ENCODE measurements around the gene TUBGCP3. TPM values are rescaled to one million over a fixed set of nuclear protein-coding genes. Genes with fewer than 3 reads are reported as not detected.

The TUBGCP3 gene
- total and polyA plus RNA-seq, 9 of the 15 experiments (the other 6 are each of a cell fraction or from before 2014, with no cell fraction given), result 3.0 to 24.8 (median 15.2) TPM

DNA sequence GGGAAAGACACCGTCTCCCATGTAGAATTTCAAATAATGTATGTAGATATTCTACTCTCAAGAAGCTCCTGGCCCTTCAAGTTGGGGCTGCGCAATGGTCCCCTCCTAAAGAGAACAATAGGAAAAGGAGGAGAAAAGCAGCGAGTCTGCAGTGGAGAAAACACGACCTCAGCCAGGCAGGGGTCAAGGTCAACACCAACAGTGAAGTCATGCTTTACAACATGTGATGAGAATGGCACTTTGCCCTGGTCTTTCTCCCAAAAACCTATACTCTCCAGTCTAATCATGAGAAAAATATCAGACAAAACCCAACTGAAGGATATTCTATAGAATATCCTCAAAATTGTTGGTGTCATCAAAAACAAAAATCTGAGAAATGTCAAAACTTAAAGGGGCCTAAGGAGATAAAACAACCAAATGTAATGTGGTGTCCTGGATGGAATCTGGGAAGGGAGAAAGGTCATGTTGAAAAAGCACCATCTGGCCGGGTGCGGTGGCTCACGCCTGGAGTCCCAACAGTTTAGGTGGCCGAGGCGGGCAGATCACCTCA, 110.8 kb downstream of the TUBGCP3 start:
- no peaks in the 10 kb centered on the region for H3K9me1 ChIP-seq (ENCODE audit: control insufficient read depth, insufficient read depth, low read length)
- ATAC-seq (no peak), FAIRE-seq (no peak), DNase-seq (ENCODE audit: extremely low read depth in 1 of 4, low spot score in 3 of 4) (no peak)
- ChIA-PET CTCF (ENCODE audit: low intra/inter-chr PET ratio) (no interaction called here), POLR2A (no interaction called here)
- H3K79me2 ChIP-seq (ENCODE audit: control insufficient read depth, insufficient read depth, low read length), result no peaks in the 10 kb centered on the region
- no peaks in the 10 kb centered on the region for H4K20me1 ChIP-seq (replicated peaks; ENCODE audit: control insufficient read depth, insufficient read depth, low read length)
- no peak overlapping the region for H3K4me2 ChIP-seq (ENCODE audit: insufficient read depth, low read length)
- no peak overlapping the region for H3K4me3 ChIP-seq
- no TSS peak for BruUV-seq (replicated peaks)
- H3K27ac ChIP-seq (ENCODE audit: extremely low read depth, low read depth, low read length), result no peak overlapping the region
- H3K9ac ChIP-seq (ENCODE audit: insufficient read depth in 1 of 2, low read depth in 2 of 2, low read length in 2 of 2), result no peak overlapping the region
- TF ChIP-seq ELK3 (CRISPR knock-in tag; IDR thresholded peaks at IDR 0.05), result no peak
- TF ChIP-seq ZNF316 (IDR thresholded peaks at IDR 0.05), result 0 out of 2 replicates have a peak, but pooled peaks have one; percentile 11
- no peaks in the 10 kb centered on the region; a peak in 1 of 5 replicates for H3K27me3 ChIP-seq (ENCODE audit: control insufficient read depth in 2 of 2, insufficient read depth in 2 of 2, low read length in 2 of 2)
- no peaks in the 10 kb centered on the region for H3K9me3 ChIP-seq (replicated peaks; ENCODE audit: control insufficient read depth, insufficient read depth, low read depth, low read length)
- H3K36me3 ChIP-seq (ENCODE audit: control insufficient read depth, insufficient read depth, low read length), result no peaks in the 10 kb centered on the region
- no peaks in the 10 kb centered on the region for H3K4me1 ChIP-seq (replicated peaks in 1 of 2; ENCODE audit: control insufficient read depth in 2 of 2, insufficient read depth in 2 of 2, low read length in 2 of 2)
- intact Hi-C loops (cut with micrococcal nuclease) (no loop called here), in situ Hi-C loops (cut with MboI) (no loop called here)
- WGBS (ENCODE audit: insufficient coverage, low coverage, missing lambda C conversion rate), result 24% methylated on average over 8 of the region's 9 CpGs
- no peak overlapping the region for H2AFZ ChIP-seq (ENCODE audit: low read depth, low read length)

GRCh38 chr13:112475889-112476288, 112.1 kb downstream of the TUBGCP3 start:
- FAIRE-seq (no peak), DNase-seq (ENCODE audit: extremely low read depth in 1 of 4, low spot score in 3 of 4) (no peak), ATAC-seq (no peak)
- ChIA-PET POLR2A (no interaction called here), CTCF (ENCODE audit: low intra/inter-chr PET ratio) (no interaction called here)
- H3K27ac ChIP-seq (ENCODE audit: extremely low read depth, low read depth, low read length), result no peak overlapping the region
- no TSS peak for BruUV-seq (replicated peaks)
- in situ Hi-C loops (cut with MboI), result no loop called here
- H2AFZ ChIP-seq (ENCODE audit: low read depth, low read length), result no peak overlapping the region
- intact Hi-C loops (cut with micrococcal nuclease), result no loop called here
- no peaks in the 10 kb centered on the region for H3K9me1 ChIP-seq (ENCODE audit: control insufficient read depth, insufficient read depth, low read length)
- 14% methylated on average over 1 of the region's 1 CpG for WGBS (ENCODE audit: insufficient coverage, low coverage, missing lambda C conversion rate)
- no peaks in the 10 kb centered on the region for H3K79me2 ChIP-seq (ENCODE audit: control insufficient read depth, insufficient read depth, low read length)
- H3K9me3 ChIP-seq (replicated peaks; ENCODE audit: control insufficient read depth, insufficient read depth, low read depth, low read length), result no peaks in the 10 kb centered on the region
- no peak overlapping the region for H3K4me3 ChIP-seq
- no peak overlapping the region for H3K9ac ChIP-seq (ENCODE audit: insufficient read depth in 1 of 2, low read depth in 2 of 2, low read length in 2 of 2)
- no peaks in the 10 kb centered on the region for H3K4me1 ChIP-seq (replicated peaks in 1 of 2; ENCODE audit: control insufficient read depth in 2 of 2, insufficient read depth in 2 of 2, low read length in 2 of 2)
- H3K36me3 ChIP-seq (ENCODE audit: control insufficient read depth, insufficient read depth, low read length), result no peaks in the 10 kb centered on the region
- no peak overlapping the region for H3K4me2 ChIP-seq (ENCODE audit: insufficient read depth, low read length)
- no peaks in the 10 kb centered on the region for H4K20me1 ChIP-seq (replicated peaks; ENCODE audit: control insufficient read depth, insufficient read depth, low read length)
- H3K27me3 ChIP-seq (ENCODE audit: control insufficient read depth in 2 of 2, insufficient read depth in 2 of 2, low read length in 2 of 2), result no peaks in the 10 kb centered on the region; a peak in 1 of 5 replicates
- no peak for TF ChIP-seq TAF7 (tag; IDR thresholded peaks at IDR 0.05)
- no peak for TF ChIP-seq GTF2F1 (IDR thresholded peaks at IDR 0.05; ENCODE audit: low read depth, low read length)
- TF ChIP-seq, protein P1, sequence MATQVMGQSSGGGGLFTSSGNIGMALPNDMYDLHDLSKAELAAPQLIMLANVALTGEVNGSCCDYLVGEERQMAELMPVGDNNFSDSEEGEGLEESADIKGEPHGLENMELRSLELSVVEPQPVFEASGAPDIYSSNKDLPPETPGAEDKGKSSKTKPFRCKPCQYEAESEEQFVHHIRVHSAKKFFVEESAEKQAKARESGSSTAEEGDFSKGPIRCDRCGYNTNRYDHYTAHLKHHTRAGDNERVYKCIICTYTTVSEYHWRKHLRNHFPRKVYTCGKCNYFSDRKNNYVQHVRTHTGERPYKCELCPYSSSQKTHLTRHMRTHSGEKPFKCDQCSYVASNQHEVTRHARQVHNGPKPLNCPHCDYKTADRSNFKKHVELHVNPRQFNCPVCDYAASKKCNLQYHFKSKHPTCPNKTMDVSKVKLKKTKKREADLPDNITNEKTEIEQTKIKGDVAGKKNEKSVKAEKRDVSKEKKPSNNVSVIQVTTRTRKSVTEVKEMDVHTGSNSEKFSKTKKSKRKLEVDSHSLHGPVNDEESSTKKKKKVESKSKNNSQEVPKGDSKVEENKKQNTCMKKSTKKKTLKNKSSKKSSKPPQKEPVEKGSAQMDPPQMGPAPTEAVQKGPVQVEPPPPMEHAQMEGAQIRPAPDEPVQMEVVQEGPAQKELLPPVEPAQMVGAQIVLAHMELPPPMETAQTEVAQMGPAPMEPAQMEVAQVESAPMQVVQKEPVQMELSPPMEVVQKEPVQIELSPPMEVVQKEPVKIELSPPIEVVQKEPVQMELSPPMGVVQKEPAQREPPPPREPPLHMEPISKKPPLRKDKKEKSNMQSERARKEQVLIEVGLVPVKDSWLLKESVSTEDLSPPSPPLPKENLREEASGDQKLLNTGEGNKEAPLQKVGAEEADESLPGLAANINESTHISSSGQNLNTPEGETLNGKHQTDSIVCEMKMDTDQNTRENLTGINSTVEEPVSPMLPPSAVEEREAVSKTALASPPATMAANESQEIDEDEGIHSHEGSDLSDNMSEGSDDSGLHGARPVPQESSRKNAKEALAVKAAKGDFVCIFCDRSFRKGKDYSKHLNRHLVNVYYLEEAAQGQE (IDR thresholded peaks at IDR 0.05; ENCODE audit: borderline replicate concordance), result no peak
- TF ChIP-seq, protein P1 (CRISPR knock-in tag; IDR thresholded peaks at IDR 0.05; ENCODE audit: low read depth), result no peak
- TF ChIP-seq HCFC1 (IDR thresholded peaks at IDR 0.05; ENCODE audit: low read depth, low read length), result no peak
- TF ChIP-seq RUNX1 (IDR thresholded peaks at IDR 0.05; ENCODE audit: low read depth), result no peak
